ENCODE results near the gene NSUN3. TPM values are rescaled to one million over a fixed set of nuclear protein-coding genes. Genes with fewer than 3 reads are reported as not detected.

NSUN3 gene
- 10 to 100 TPM in 6 of 7 donors, 1 to 10 TPM in 1; 9.9 to 14.9 (median 12.6) TPM for total RNA-seq
- polyA plus RNA-seq = 1 to 10 TPM; 7.1 to 7.5 TPM
- long read RNA-seq, donor 1, transcript NSUN3-201 (6 exons, 3,289 nt) = major isoform, 10 of 10 reads
- long read RNA-seq, donor 1, partial matches to known transcripts = 0 of 10 reads
- long read RNA-seq, donor 1, other reads (novel, unspliced or antisense) = 0 of 10 reads
- long read RNA-seq, donor 2, transcript NSUN3-201 (6 exons, 3,289 nt) = major isoform, 8 of 9 reads
- long read RNA-seq, donor 2, partial matches to known transcripts = 0 of 9 reads
- long read RNA-seq, donor 2, other reads (novel, unspliced or antisense) = 0 of 9 reads
- long read RNA-seq, donor 3, partial matches to known transcripts = 0 of 5 reads
- long read RNA-seq, donor 3, other reads (novel, unspliced or antisense) = 1 of 5 reads

- intact Hi-C loops (cut with DNase I) = loop anchor here in 1 of 4 donors (10.0 kb wide), 1 partner anchor 58 kb away; no protein-coding TSS in a partner anchor
Observed at GRCh38 chr3:94062513-94063404, at the start of gene NSUN3, which contains the start of gene DHFR2. NSUN3 (plus strand) TSS chr3:94063061; CDS start chr3:94063127, 66 bp downstream. DHFR2 (minus strand) TSS chr3:94062916; CDS start chr3:94061511, 1,405 bp downstream.

GRCh38 chr3:94015025-94015424, 47.8 kb upstream of the NSUN3 start:
- H3K9me3 ChIP-seq = no peaks in the 10 kb centered on the region
- H3K27ac ChIP-seq = no peak overlapping the region
- H3K36me3 ChIP-seq = no peaks in the 10 kb centered on the region
- no peaks in the 10 kb centered on the region for H3K27me3 ChIP-seq
- TF ChIP-seq CTCF (IDR thresholded peaks at IDR 0.05) (no peak), EP300 (IDR thresholded peaks at IDR 0.05) (no peak), POLR2A (IDR thresholded peaks at IDR 0.05) (no peak)
- intact Hi-C loops (cut with DNase I) = no loop called here
- H3K4me3 ChIP-seq = no peak overlapping the region
- DNase-seq = no peak
- 91 to 96% (median 95%) methylated on average over 1 of the region's 1 CpG for WGBS, 3 donors
- H3K4me1 ChIP-seq (ENCODE audit: insufficient read depth) = no peaks in the 10 kb centered on the region

More at GRCh38 chr3:94062513-94063404, at the start of gene NSUN3, which contains the start of gene DHFR2:
- peak within 1 kb of the TSS; percentile 82 for H3K4me3 ChIP-seq
- H3K27me3 ChIP-seq = no peaks in the 10 kb centered on the region
- peak; percentile 84 to 89 (median 86) for DNase-seq
- 0% methylated on average over 52 of the region's 52 CpGs for WGBS, 3 donors
- TF ChIP-seq POLR2A (IDR thresholded peaks at IDR 0.05) = peak; percentile 53
- TF ChIP-seq CTCF (IDR thresholded peaks at IDR 0.05) = no peak
- H3K4me1 ChIP-seq (ENCODE audit: insufficient read depth) = peaks cover 1% of the 10 kb centered on the region
- H3K9me3 ChIP-seq = no peaks in the 10 kb centered on the region
- H3K36me3 ChIP-seq = no peaks in the 10 kb centered on the region
- peak within 1 kb of the TSS; percentile 84 to 92 for H3K27ac ChIP-seq

- TF ChIP-seq EP300 (IDR thresholded peaks at IDR 0.05) (no peak), CTCF (IDR thresholded peaks at IDR 0.05) (no peak), POLR2A (IDR thresholded peaks at IDR 0.05) (no peak)
- Histone ChIP-seq H3K4me3 (no peak overlapping the region), H3K27me3 (no peaks in the 10 kb centered on the region), H3K4me1 (ENCODE audit: insufficient read depth) (no peaks in the 10 kb centered on the region), H3K27ac (no peak overlapping the region), H3K36me3 (no peaks in the 10 kb centered on the region), H3K9me3 (no peaks in the 10 kb centered on the region)
- intact Hi-C loops (cut with DNase I) = no loop called here
- DNase-seq = no peak
- 89 to 94% (median 90%) methylated on average over 2 of the region's 2 CpGs for WGBS, 3 donors
Observed at GRCh38 chr3:94019659-94020058, 43.2 kb upstream of the NSUN3 start.

- Histone ChIP-seq H3K27me3 (no peaks in the 10 kb centered on the region), H3K27ac (no peak overlapping the region), H3K4me1 (ENCODE audit: insufficient read depth) (no peaks in the 10 kb centered on the region), H3K4me3 (no peak overlapping the region), H3K36me3 (no peaks in the 10 kb centered on the region), H3K9me3 (no peaks in the 10 kb centered on the region)
- 77 to 89% (median 87%) methylated on average over 3 of the region's 3 CpGs for WGBS, 3 donors
- TF ChIP-seq EP300 (IDR thresholded peaks at IDR 0.05) = no peak
- TF ChIP-seq CTCF (IDR thresholded peaks at IDR 0.05) = no peak
- TF ChIP-seq POLR2A (IDR thresholded peaks at IDR 0.05) = no peak
- intact Hi-C loops (cut with DNase I) = no loop called here
- no peak for DNase-seq
Observed at GRCh38 chr3:94020293-94020692, 42.6 kb upstream of the NSUN3 start.
